K562 (cell line): ENCODE results near the gene CACNA2D2. TPM values are rescaled to one million over a fixed set of nuclear protein-coding genes. Genes with fewer than 3 reads are reported as not detected.

Source experiments
- ATAC-seq: fragments of 200-7000 bp; cut with Tn5 transposase; 3 replicates; pipeline ENCODE4 v1.9.1; 2020; ENCODE audit warnings: moderate library complexity
- BruUV-seq: library from RNA; stranded (reverse); fragments of 400-500 nt; replicated peaks from 2 replicates; lab custom pipeline; 2021; lab: Mats Ljungman, UMichigan
- CTCF ChIA-PET: fragments of 300-600 bp; formaldehyde crosslinking; extraction: SDS; loops from one replicate; lab custom pipeline; 2021; ENCODE audit warnings: low intra/inter-chr PET ratio; lab: Yijun Ruan, JAX
- POLR2A ChIA-PET: fragments of 300-600, 350-650 bp; sonication (Branson Sonifier 250); formaldehyde crosslinking; extraction: SDS; loops from one replicate; lab custom pipeline; 2021; ENCODE audit warnings: antibody characterized with exemption, inconsistent platforms; lab: Yijun Ruan, JAX
- DNase-seq, 4 experiments: peaks; one replicate each; pipeline versions ENCODE4 v3.0.0 to v3.0.0-alpha.2; 2011 to 2018; ENCODE audit warnings: low spot score in 3 of 4, mixed read lengths in 3 of 4; ENCODE audit errors: extremely low read depth in 1 of 4
- FAIRE-seq: peaks from 2 replicates; lab custom pipeline; 2011; peaks lifted over from hg19 to GRCh38; lab: Jason Lieb, UNC
- H2AFZ ChIP-seq: 2 replicates; pipeline ENCODE4 v1.6.0; 2011; ENCODE audit warnings: low read depth, low read length, control low read depth, inconsistent platforms
- H3K27ac ChIP-seq: fragments of 200-600 bp; 3 replicates; pipeline ENCODE4 v1.8.0; 2011; ENCODE audit warnings: low read depth, mild to moderate bottlenecking, control low read depth, inconsistent platforms, low read length, moderate library complexity, mixed read lengths; ENCODE audit errors: extremely low read depth
- H3K27me3 ChIP-seq, 2 experiments: fragments of 300-600 bp in 1 of 2; 2 replicates in 1 of 2; 3 replicates in 1 of 2; pipeline versions ENCODE4 v1.6.0 to v1.8.0; 2011; ENCODE audit warnings: inconsistent platforms in 2 of 2, low read length in 2 of 2, mild to moderate bottlenecking in 1 of 2, mixed read lengths in 1 of 2, moderate library complexity in 1 of 2; ENCODE audit not compliant: control insufficient read depth in 2 of 2, insufficient read depth in 2 of 2
- H3K36me3 ChIP-seq: fragments of 300-600 bp; 3 replicates; pipeline ENCODE4 v1.8.0; 2011; ENCODE audit warnings: mild to moderate bottlenecking, low read length, inconsistent platforms; ENCODE audit not compliant: control insufficient read depth, insufficient read depth
- H3K4me1 ChIP-seq, 2 experiments: fragments of 200-600 bp in 1 of 2; replicated peaks in 1 of 2; 2 replicates in 1 of 2; 3 replicates in 1 of 2; pipeline versions ENCODE4 v1.5.1 to v1.8.0; 2011; ENCODE audit warnings: inconsistent platforms in 2 of 2, low read length in 2 of 2, mild to moderate bottlenecking in 1 of 2, mixed read lengths in 1 of 2, moderate library complexity in 1 of 2; ENCODE audit not compliant: control insufficient read depth in 2 of 2, insufficient read depth in 2 of 2
- H3K4me2 ChIP-seq: 2 replicates; pipeline ENCODE4 v1.6.1; 2011; ENCODE audit warnings: low read length, control low read depth, inconsistent platforms, mixed read lengths; ENCODE audit not compliant: insufficient read depth
- H3K4me3 ChIP-seq: fragments of 200-600 bp; sonication (generic), shearing (Covaris generic); 2 replicates; pipeline ENCODE4 v1.5.1; 2016; ENCODE audit warnings: control low read depth, inconsistent platforms
- H3K79me2 ChIP-seq: fragments of 200-600 bp; 3 replicates; pipeline ENCODE4 v1.8.0; 2011; ENCODE audit warnings: low read length, inconsistent platforms; ENCODE audit not compliant: control insufficient read depth, insufficient read depth
- H3K9ac ChIP-seq, 2 experiments: 2 replicates each; pipeline versions ENCODE4 v1.6.0 to v1.6.1; 2011; ENCODE audit warnings: low read depth in 2 of 2, low read length in 2 of 2, control low read depth in 1 of 2, inconsistent platforms in 1 of 2, mild to moderate bottlenecking in 1 of 2, mixed read lengths in 1 of 2; ENCODE audit not compliant: insufficient read depth in 1 of 2
- H3K9me1 ChIP-seq: one replicate; pipeline ENCODE4 v1.6.0; 2011; ENCODE audit warnings: inconsistent platforms, mild to moderate bottlenecking, low read length, moderate library complexity; ENCODE audit not compliant: control insufficient read depth, insufficient read depth
- H3K9me3 ChIP-seq: replicated peaks from 2 replicates; pipeline ENCODE4 v1.5.1; 2011; ENCODE audit warnings: low read depth, low read length, inconsistent platforms; ENCODE audit not compliant: control insufficient read depth, insufficient read depth
- H4K20me1 ChIP-seq: replicated peaks from 2 replicates; pipeline ENCODE4 v1.6.1; 2011; ENCODE audit warnings: low read length, inconsistent platforms, mixed read lengths; ENCODE audit not compliant: control insufficient read depth, insufficient read depth
- BRD4 ChIP-seq: fragments of 200-600 bp; sonication (generic); IDR thresholded peaks from 2 replicates; pipeline ENCODE4 v1.6.1; 2017; ENCODE audit warnings: inconsistent platforms
- CBFA2T2 ChIP-seq: fragments of 450-650 bp; conservative IDR thresholded peaks from 2 replicates; pipeline ENCODE4 v1.6.1; 2017; ENCODE audit warnings: mild to moderate bottlenecking
- CBFA2T3 ChIP-seq: fragments of 450-650 bp; IDR thresholded peaks from 2 replicates; pipeline ENCODE4 v1.6.1; 2017
- E2F3 ChIP-seq: fragments of 250-450 bp; sonication (Bioruptor Pico); IDR thresholded peaks from 2 replicates; pipeline ENCODE4 v1.4.0; 2020; ENCODE audit warnings: mild to moderate bottlenecking
- KAT2B ChIP-seq: IDR thresholded peaks from one replicate; pipeline ENCODE4 v1.6.1; 2012; ENCODE audit warnings: low read depth, mild to moderate bottlenecking, control low read depth, inconsistent platforms, low read length, moderate library complexity
- KLF6 ChIP-seq: fragments of 250-450 bp; sonication (Bioruptor Pico); IDR thresholded peaks from 2 replicates; pipeline ENCODE4 v1.4.0; 2020; ENCODE audit warnings: mild to moderate bottlenecking, moderate library complexity, borderline replicate concordance
- TAF1 ChIP-seq: IDR thresholded peaks from 2 replicates; pipeline ENCODE4 v1.6.1; 2011; ENCODE audit warnings: mild to moderate bottlenecking, low read length, moderate library complexity; ENCODE audit not compliant: insufficient read depth, control insufficient read depth, severe bottlenecking; ENCODE audit errors: extremely low read depth
- ZNF24 ChIP-seq: fragments of 450-650 bp; IDR thresholded peaks from 2 replicates; pipeline ENCODE4 v1.6.1; 2016
- ZNF589 ChIP-seq: fragments of 200-800 bp; sonication (Bioruptor generic); IDR thresholded peaks from 2 replicates; pipeline ENCODE4 v1.6.1; 2016; ENCODE audit warnings: low read depth, missing genetic modification characterization, missing compliant biosample characterization
- WGBS: fragments of 100-300 bp; shearing (Covaris generic); methylation state at CpG from one replicate; pipeline ENCODE4 v1.1.6; 2016; ENCODE audit warnings: low coverage, mixed read lengths; ENCODE audit not compliant: insufficient coverage; ENCODE audit errors: missing lambda C conversion rate; 5-methylcytosine and 5-hydroxymethylcytosine counted together
- in situ Hi-C: fragments of 300-500 bp; cut with MboI; formaldehyde crosslinking; loops from 4 replicates; pipeline ENCODE4 v1.15.0; 2018; ENCODE audit warnings: inconsistent platforms, mixed read lengths
- intact Hi-C: fragments of 100-400 bp; cut with micrococcal nuclease; formaldehyde crosslinking; loops from 2 replicates; pipeline ENCODE4 v1.14.2; 2022
- polyA plus RNA-seq, 8 experiments: library from polyadenylated mRNA; depleted of rRNA in 4 of 8; stranded (reverse) in 5 of 8; unstranded in 3 of 8; fragments of >200 nt; fragmentation: Nextera tagmentation in 2 of 8; fragmentation: Illumina TruSeq in 1 of 8; extraction: Ambion mirVana in 2 of 8; extraction: Trizol in 1 of 8; gene quantifications; 2 replicates each; pipeline versions ENCODE4 v1.2.1 to v1.2.3, GENCODE V29; 2011 to 2014; ENCODE audit warnings: inconsistent platforms in 1 of 8, missing spikeins in 1 of 8
- total RNA-seq, 7 experiments: library from RNA; depleted of rRNA in 6 of 7; stranded (reverse); fragments of >200 nt in 6 of 7; fragmentation: Illumina TruSeq in 2 of 7; extraction: Trizol in 2 of 7; gene quantifications; 2 replicates each; pipeline versions ENCODE4 v1.2.1 to v1.2.3, GENCODE V29; 2011 to 2021; ENCODE audit warnings: low replicate concordance in 1 of 7

The CACNA2D2 gene
- total and polyA plus RNA-seq, 9 of the 15 experiments (the other 6 are each of a cell fraction or from before 2014, with no cell fraction given): 0.11 to 0.58 (median 0.36) TPM; not detected in 2

GRCh38 chr3:50525191-50525910 lies 21.9 kb upstream of the CACNA2D2 start:
- intact Hi-C loops: no loop called here
- H3K9me1 ChIP-seq: no peaks in the 10 kb centered on the region
- ChIA-PET CTCF (no interaction called here), POLR2A (no interaction called here)
- no peaks in the 10 kb centered on the region for H3K36me3 ChIP-seq
- in situ Hi-C loops: no loop called here
- H3K9ac ChIP-seq: peak overlapping the region in 1 of 2 experiments; percentile 17; a peak in 1 of 4 replicates
- H3K27me3 ChIP-seq: no peaks in the 10 kb centered on the region
- H3K9me3 ChIP-seq: no peaks in the 10 kb centered on the region
- H4K20me1 ChIP-seq: no peaks in the 10 kb centered on the region
- ATAC-seq (no peak), FAIRE-seq (no peak), DNase-seq (no peak)
- H2AFZ ChIP-seq: no peak overlapping the region
- H3K4me2 ChIP-seq: no peak overlapping the region
- no peaks in the 10 kb centered on the region for H3K79me2 ChIP-seq
- BruUV-seq: no TSS peak
- H3K4me1 ChIP-seq: peaks cover 0 to 21% of the 10 kb centered on the region in 2 experiments; a peak in 3 of 5 replicates
- WGBS: 50% methylated on average over 7 of the region's 9 CpGs
- H3K27ac ChIP-seq: no peak overlapping the region
- no peak overlapping the region for H3K4me3 ChIP-seq
- TF ChIP-seq ZNF589: 0 out of 2 replicates have a peak, but pooled peaks have one; percentile 0
- TF ChIP-seq TAF1: no peak

- H3K36me3 ChIP-seq: no peaks in the 10 kb centered on the region
- BruUV-seq: no TSS peak
- no peak for FAIRE-seq
- CTCF ChIA-PET: no interaction called here
- H3K4me1 ChIP-seq: peaks cover 0 to 19% of the 10 kb centered on the region in 2 experiments; a peak in 3 of 5 replicates
- no peak overlapping the region for H3K27ac ChIP-seq
- 66% methylated on average over 4 of the region's 5 CpGs for WGBS
- no peak for ATAC-seq
- H3K9me3 ChIP-seq: no peaks in the 10 kb centered on the region
- H3K4me3 ChIP-seq: no peak overlapping the region
- POLR2A ChIA-PET: no interaction called here
- H3K9ac ChIP-seq: no peak overlapping the region; a peak in 1 of 4 replicates
- no peak for DNase-seq
- TF ChIP-seq E2F3 (CRISPR knock-in tag): no peak
- TF ChIP-seq CBFA2T3: no peak
- TF ChIP-seq KLF6 (CRISPR knock-in tag): no peak
- no peak for TF ChIP-seq ZNF24
- no peak for TF ChIP-seq KAT2B
- TF ChIP-seq CBFA2T2: no peak
- no peak for TF ChIP-seq BRD4
- H3K9me1 ChIP-seq: no peaks in the 10 kb centered on the region
- H3K27me3 ChIP-seq: no peaks in the 10 kb centered on the region
- H3K4me2 ChIP-seq: no peak overlapping the region
- in situ Hi-C loops (no loop called here), intact Hi-C loops (no loop called here)
- no peak overlapping the region for H2AFZ ChIP-seq
- H4K20me1 ChIP-seq: no peaks in the 10 kb centered on the region
- H3K79me2 ChIP-seq: no peaks in the 10 kb centered on the region
Measured at GRCh38 chr3:50524746-50525145, 21.3 kb upstream of the CACNA2D2 start.
